Airway epithelial cell (primary cell): ENCODE results near the gene CFL1. TPM values are rescaled to one million over a fixed set of nuclear protein-coding genes. Genes with fewer than 3 reads are reported as not detected.

Experiments
- total RNA-seq: library from RNA; depleted of rRNA; stranded (reverse); fragments of >200 nt; gene quantifications from 2 replicates; pipeline ENCODE4 v1.2.3, GENCODE V29; 2015

Gene CFL1
- 1,465 and 1,537 TPM in 2 replicates for total RNA-seq

GRCh38 chr11:65857853-65858680 is at the start of gene CFL1:
TSS of gene CFL1 (minus strand) at chr11:65858180. CDS start at chr11:65858099, 81 bp downstream.

GRCh38 chr11:65900125-65900898 is 42.3 kb upstream of the CFL1 start, which contains the start of gene FOSL1:
TSS of gene FOSL1 (minus strand) at chr11:65900388. CDS start at chr11:65900339, 49 bp downstream.

GRCh38 chr11:65890324-65891218 is 32.6 kb upstream of the CFL1 start, which contains the start of gene CCDC85B:
TSS of gene CCDC85B (plus strand) at chr11:65890673. CDS start at chr11:65890784, 111 bp downstream.

GRCh38 chr11:65888163-65888814 is 30.3 kb upstream of the CFL1 start, which contains the start of gene FIBP:
TSS of gene FIBP (minus strand) at chr11:65888471. CDS start at chr11:65888418, 53 bp downstream.

GRCh38 chr11:65879617-65880016 is 21.6 kb upstream of the CFL1 start, which contains the start of gene CTSW:
TSS of gene CTSW (plus strand) at chr11:65879837. CDS start at chr11:65879855, 18 bp downstream.

GRCh38 chr11:65872586-65873317 is 14.8 kb upstream of the CFL1 start, which contains the start of gene EFEMP2:
TSS of gene EFEMP2 (minus strand) at chr11:65872800. CDS start at chr11:65872354, 446 bp downstream.

GRCh38 chr11:65860278-65861164 is 2.5 kb upstream of the CFL1 start, which contains the start of gene MUS81:
TSS of gene MUS81 (plus strand) at chr11:65860433. CDS start at chr11:65860754, 321 bp downstream.

GRCh38 chr11:65833297-65834030 is 24.5 kb downstream of the CFL1 start, which contains the start of gene SNX32:
TSS of gene SNX32 (plus strand) at chr11:65833963. CDS start at chr11:65834066, 103 bp downstream.

Other genes starting within 250 kb of the CFL1 start
- gene MAP3K11, start 244.0 kb downstream of the CFL1 start, total RNA-seq, result 32.6 and 39.1 TPM in 2 replicates
- gene PCNX3, start 242.4 kb downstream of the CFL1 start, total RNA-seq, result 33.0 and 43.0 TPM in 2 replicates
- gene SIPA1, start 220.1 kb downstream of the CFL1 start, total RNA-seq, result 9.7 and 14.6 TPM in 2 replicates
- 35.5 and 68.3 TPM in 2 replicates for gene RELA, start 195.3 kb downstream of the CFL1 start, total RNA-seq
- gene KAT5, start 145.9 kb downstream of the CFL1 start, total RNA-seq, result 33.8 and 37.9 TPM in 2 replicates
- 61.6 and 92.6 TPM in 2 replicates for gene RNASEH2C, start 137.4 kb downstream of the CFL1 start, total RNA-seq
- gene AP5B1, start 77.2 kb downstream of the CFL1 start, total RNA-seq, result 21.3 and 24.3 TPM in 2 replicates
- gene OVOL1, start 71.1 kb downstream of the CFL1 start, total RNA-seq, result 26.4 and 31.0 TPM in 2 replicates
- 0.14 and 0.56 TPM in 2 replicates for gene SNX32, start 24.2 kb downstream of the CFL1 start, total RNA-seq
- 23.6 and 28.4 TPM in 2 replicates for gene MUS81, start 2.3 kb upstream of the CFL1 start, total RNA-seq
- gene EFEMP2, start 14.6 kb upstream of the CFL1 start, total RNA-seq, result 12.8 and 27.5 TPM in 2 replicates
- not detected in 2 replicates for gene CTSW, start 21.7 kb upstream of the CFL1 start, total RNA-seq
- gene FIBP, start 30.3 kb upstream of the CFL1 start, total RNA-seq, result 89.0 and 143 TPM in 2 replicates
- 93.7 and 145 TPM in 2 replicates for gene CCDC85B, start 32.5 kb upstream of the CFL1 start, total RNA-seq
- gene FOSL1, start 42.2 kb upstream of the CFL1 start, total RNA-seq, result 63.3 and 87.1 TPM in 2 replicates
- 10.9 and 11.0 TPM in 2 replicates for gene C11orf68, start 60.9 kb upstream of the CFL1 start, total RNA-seq
- gene DRAP1, start 61.2 kb upstream of the CFL1 start, total RNA-seq, result 175 and 190 TPM in 2 replicates
- not detected in 2 replicates for gene TSGA10IP, start 87.3 kb upstream of the CFL1 start, total RNA-seq
- 35.3 and 45.9 TPM in 2 replicates for gene SART1, start 103.6 kb upstream of the CFL1 start, total RNA-seq
- gene EIF1AD, start 144.0 kb upstream of the CFL1 start, total RNA-seq, result 24.1 and 33.0 TPM in 2 replicates
- gene BANF1, start 144.3 kb upstream of the CFL1 start, total RNA-seq, result 120 and 130 TPM in 2 replicates
- gene CST6, start 153.8 kb upstream of the CFL1 start, total RNA-seq, result 8.9 and 9.3 TPM in 2 replicates
- gene CATSPER1, start 168.3 kb upstream of the CFL1 start, total RNA-seq, result 0.42 TPM in 1 of 2 replicates, not detected in the other
- 0.28 TPM in 1 of 2 replicates, not detected in the other for gene GAL3ST3, start 191.0 kb upstream of the CFL1 start, total RNA-seq
- 156 TPM in 2 replicates for gene SF3B2, start 194.2 kb upstream of the CFL1 start, total RNA-seq
- 23.6 and 24.8 TPM in 2 replicates for gene PACS1, start 212.1 kb upstream of the CFL1 start, total RNA-seq